Skin epidermis (tissue), 12 donors: ENCODE results near the gene KCNK1.
A peak's percentile ranks its signal among the peaks of the same experiment; 100 is the strongest.
"Not testable (repeated sequence)": the region's sequence is repeated elsewhere in the genome, so short reads cannot be mapped to it uniquely, and the experiment has no call there.

ENCODE experiments used
- H3K27ac ChIP-seq, 21 experiments: fragments of 200-600 bp; sonication (generic) in 11 of 21; one replicate each; pipeline ENCODE4 v1.5.0; 2020; ENCODE audit warnings: mild to moderate bottlenecking in 3 of 21, inconsistent platforms in 2 of 21, moderate library complexity in 2 of 21
- H3K4me3 ChIP-seq, 7 experiments: fragments of 200-600 bp; sonication (generic) in 2 of 7; one replicate each; pipeline ENCODE4 v1.5.0; 2020; ENCODE audit warnings: inconsistent platforms in 2 of 7, mild to moderate bottlenecking in 2 of 7, moderate library complexity in 1 of 7

Gene KCNK1

DNA sequence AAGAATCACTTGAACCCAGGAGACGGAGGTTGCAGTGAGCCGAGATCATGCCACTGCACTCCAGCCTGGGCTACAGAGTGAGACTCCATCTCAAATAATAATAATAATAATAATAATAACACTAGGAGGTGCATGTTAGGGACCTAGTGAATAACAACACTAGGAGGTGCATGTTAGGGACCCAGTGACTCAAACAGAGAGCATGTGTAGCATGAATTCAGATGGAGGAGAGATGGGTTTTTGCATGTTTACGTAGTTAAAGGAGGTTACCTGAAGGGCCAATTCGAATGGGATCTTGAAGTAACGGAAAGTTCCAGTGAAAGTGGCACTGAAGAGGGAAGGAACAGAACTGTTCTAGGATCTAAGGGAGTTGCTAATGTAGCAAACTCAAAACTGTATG lies 7.1 kb upstream of the KCNK1 start:
- Histone ChIP-seq H3K27ac (no peak overlapping the region), H3K4me3 (no peak overlapping the region)

DNA sequence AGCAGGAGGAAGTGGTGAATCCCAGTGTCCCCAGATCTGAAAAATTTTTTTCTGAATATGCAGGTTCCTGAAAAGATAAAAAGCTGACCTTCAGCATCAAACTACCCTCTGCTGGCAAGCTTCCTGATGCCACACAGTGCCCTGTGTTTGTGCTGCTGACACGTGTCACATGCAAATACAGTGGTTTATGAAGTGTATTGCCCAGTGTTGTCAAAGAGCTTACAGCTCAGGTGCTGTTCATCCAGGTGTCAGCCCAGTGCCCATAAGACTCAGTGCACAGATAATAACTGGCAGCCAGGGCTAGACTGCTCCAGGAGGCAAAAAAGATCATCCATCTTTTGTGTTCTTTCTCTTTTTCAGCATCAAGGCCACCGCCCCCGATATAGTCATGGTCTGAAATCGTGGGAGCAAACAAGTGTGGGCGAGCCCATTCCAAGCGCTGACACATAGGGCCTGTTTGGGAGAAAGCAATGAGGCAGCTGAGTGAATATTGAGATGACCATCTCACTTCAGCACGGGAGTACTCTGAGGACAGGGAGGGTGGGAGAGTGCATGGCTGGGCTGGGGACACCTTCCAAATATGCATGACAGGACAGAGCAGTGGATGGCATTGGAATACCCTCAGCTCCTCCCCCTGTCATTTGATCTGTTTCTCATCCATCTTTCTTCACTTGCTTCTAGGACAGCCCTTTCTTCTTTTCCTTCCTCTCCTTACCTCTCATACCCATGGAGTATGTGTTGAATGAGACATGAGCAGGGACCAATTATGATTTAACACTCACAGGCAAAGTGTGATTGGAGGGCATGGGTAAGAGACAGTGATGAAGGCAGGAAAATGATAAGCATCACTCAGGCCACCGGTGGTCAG lies 6.4 kb upstream of the KCNK1 start:
- H3K27ac ChIP-seq = no peak overlapping the region
- H3K4me3 ChIP-seq = no peak overlapping the region

DNA sequence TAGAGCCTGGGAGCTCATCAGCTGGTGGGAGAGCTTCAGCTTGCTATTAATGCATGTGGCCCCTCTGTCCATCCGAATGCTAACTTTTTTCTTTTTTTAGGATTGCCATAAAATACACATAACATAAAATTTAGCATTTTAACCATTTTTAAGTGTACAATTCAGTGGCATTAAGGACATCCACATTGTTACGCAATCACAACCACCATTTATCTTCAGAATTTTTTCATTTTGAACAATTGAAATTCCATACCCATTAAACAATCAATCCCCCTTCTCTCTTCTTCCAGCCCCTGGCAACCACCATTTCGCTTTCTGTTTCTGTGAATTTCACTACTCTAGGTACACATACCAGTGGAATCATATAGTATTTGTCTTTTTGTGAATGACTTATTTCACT lies 4.9 kb upstream of the KCNK1 start:
- H3K4me3 ChIP-seq = no peak overlapping the region
- H3K27ac ChIP-seq = no peak overlapping the region

DNA sequence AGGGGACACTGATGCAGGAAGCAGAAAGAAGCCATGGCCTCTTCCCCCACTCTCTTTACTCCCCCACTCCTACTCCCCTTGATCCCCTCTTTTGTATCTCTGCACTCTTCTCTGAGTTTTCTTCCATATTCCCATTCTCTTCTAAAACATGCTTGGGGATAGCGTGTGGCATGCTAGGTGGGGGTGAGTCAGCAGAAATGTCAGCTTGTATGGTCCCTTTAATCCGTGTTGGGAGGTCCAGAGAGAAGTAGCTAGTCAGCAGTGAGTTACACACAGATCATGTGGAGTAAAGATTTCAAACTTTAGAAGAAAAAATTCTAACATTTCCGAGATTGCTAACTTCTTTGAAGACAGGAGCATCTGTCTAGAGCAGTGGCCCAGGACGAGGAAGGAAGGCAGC lies 4.0 kb upstream of the KCNK1 start:
- Histone ChIP-seq H3K27ac (no peak overlapping the region), H3K4me3 (no peak overlapping the region)

DNA sequence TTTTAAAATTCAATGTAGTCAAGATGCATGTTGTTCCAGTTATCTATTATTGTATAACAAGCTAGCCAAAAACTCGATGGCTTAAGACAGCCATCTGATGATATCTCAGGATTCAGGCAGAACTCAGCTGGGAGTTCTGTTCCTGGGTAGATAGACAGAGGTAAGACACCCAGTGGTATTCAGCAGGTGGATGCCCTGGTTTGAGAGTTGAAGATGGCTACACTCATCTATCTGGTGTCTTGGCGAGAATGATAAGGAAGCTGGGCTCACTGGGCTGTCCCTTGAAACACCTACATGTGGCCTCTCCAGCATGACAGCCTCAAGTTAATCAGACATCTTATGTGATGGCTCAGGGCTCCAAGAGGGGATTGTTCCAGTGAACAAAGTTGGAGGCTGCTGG lies 3.3 kb upstream of the KCNK1 start:
- H3K27ac ChIP-seq = no peak overlapping the region
- H3K4me3 ChIP-seq = no peak overlapping the region

DNA sequence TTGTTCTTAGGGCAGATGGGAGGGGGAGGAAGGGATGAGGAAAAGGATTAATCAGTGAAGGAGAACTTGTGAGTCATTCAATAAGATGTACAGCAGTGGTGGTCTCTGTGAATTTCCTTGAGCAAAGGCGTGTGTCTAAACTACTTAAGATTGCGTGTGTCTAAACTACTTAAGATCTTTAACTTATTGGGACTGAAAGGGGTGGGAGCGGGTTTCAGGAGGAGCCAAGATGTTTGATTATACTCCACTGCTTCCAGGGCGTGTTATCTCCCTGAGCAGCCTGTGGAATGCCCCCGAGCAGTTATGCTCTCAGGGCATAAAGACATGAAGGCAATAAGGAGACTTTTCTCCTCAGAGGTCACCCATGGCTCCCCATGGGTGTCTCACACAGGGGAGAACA lies 2.5 kb upstream of the KCNK1 start:
- not testable (repeated sequence) for H3K27ac ChIP-seq, H3K4me3 ChIP-seq

DNA sequence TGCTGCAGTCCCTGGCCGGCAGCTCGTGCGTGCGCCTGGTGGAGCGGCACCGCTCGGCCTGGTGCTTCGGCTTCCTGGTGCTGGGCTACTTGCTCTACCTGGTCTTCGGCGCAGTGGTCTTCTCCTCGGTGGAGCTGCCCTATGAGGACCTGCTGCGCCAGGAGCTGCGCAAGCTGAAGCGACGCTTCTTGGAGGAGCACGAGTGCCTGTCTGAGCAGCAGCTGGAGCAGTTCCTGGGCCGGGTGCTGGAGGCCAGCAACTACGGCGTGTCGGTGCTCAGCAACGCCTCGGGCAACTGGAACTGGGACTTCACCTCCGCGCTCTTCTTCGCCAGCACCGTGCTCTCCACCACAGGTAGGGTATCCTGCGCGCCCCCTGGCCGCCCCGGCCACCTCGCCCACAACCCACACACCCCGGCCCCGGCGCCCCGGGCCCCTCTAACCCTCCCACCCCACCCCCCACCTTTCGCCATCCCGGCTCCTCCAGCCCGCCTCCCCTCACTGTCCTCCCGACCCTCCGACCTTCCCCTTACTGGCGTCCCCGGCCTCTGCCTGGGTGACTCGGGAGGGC lies 352 bp downstream of the KCNK1 start:
- peak overlapping the region; percentile 43 to 62 (median 47) for H3K4me3 ChIP-seq
- H3K27ac ChIP-seq = peak overlapping the region; percentile 51 to 86 (median 76)

DNA sequence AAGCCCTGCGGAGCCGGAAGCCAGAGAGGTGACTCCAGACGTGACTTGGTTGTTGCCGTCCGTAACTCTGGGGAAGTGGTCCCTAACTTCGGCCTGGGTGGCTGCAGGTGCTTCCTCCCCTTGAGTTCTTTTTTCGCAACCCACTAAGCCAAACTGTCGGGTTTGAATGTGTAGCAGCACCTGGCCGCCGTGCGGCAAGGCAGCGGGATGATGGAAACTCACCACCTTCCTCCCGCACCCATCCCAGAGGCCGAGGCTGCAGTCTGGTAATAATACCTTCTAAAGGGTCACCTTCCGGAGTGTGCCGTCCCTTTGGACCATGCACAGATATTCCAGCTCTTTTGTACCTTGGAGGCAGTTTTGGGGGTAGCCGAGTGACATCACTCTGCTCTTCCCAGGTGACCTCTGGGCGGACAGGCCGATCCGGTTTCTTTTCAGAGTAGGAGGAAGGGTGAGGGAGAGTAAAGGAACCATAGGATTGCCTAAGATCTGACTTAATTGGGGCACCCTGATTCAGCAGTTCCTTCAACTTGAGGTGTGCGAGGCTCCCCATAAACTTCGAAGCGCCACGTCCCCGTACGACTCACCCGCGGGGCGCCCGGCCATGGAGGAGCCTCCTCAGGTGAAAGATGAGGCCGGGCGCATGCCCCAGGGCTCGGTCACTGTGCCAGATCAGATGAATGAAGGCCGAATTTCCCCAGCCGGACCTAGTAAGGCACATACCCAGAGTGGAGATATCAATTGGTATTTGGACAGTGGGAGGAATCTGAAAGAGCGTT lies 1.0 kb downstream of the KCNK1 start:
- Histone ChIP-seq H3K4me3 (peak overlapping the region; percentile 43 to 62 (median 47)), H3K27ac (peak overlapping the region; percentile 51 to 86 (median 76))

DNA sequence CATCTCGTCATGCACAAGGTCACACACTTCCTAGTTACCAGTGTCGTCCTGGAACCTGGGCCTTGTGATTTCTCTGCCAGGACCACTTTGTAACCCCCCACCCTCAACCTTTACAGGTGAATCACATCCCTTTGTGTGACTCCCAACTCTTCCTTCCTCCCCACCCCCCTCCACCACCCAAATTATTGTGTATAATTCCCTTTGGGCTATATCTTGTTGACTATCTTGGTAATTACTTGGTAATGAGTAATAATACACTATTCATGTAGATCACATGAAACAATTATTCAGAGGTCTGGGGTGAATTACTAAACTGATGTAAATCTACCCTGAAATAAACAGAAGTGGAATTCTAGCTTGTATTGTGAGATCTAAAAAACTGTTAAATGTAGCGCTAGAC lies 1.7 kb downstream of the KCNK1 start:
- Histone ChIP-seq H3K27ac (peak overlapping the region in 19 of 21 experiments; percentile 31 to 86 (median 76)), H3K4me3 (peak overlapping the region in 6 of 7 experiments; percentile 43 to 62 (median 52))

DNA sequence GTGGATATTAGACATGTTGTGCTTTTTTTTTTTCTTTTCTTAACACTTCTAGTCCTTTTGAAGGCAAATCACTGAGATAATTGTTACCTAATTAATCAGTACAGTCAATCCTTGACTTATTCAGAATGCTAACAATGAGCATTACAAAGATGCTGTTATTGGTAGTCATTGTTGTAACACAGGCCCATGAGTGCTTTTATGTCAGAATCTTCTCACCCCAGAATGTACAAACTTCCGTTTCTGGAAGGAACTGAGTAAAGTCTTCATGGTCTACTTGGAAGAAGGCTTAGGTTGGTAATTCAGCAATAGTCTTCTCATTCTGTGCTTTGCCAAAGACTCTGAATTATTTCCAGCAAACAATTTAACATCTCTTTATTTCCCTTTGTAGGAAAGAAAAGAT lies 3.1 kb downstream of the KCNK1 start:
- no peak overlapping the region for H3K4me3 ChIP-seq
- H3K27ac ChIP-seq = no peak overlapping the region

DNA sequence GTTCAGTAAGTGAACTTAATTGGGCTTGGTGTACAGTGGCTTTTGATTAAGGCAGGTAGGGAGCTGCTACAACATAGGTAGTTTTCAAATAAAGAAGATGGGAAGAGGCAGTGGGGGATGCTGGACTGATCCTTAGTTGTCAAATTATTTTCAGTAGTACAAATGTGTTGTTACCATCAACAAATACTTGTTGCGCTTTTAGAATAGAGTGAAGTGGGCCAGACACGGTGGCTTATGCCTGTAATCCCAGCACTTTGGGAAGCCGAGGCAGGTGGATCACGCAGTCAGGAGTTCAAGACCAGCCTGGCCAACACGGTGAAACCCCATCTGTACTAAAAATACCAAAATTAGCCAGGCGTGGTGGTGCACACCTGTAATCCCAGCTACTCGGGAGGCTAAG lies 5.5 kb downstream of the KCNK1 start:
- not testable (repeated sequence) for H3K4me3 ChIP-seq

DNA sequence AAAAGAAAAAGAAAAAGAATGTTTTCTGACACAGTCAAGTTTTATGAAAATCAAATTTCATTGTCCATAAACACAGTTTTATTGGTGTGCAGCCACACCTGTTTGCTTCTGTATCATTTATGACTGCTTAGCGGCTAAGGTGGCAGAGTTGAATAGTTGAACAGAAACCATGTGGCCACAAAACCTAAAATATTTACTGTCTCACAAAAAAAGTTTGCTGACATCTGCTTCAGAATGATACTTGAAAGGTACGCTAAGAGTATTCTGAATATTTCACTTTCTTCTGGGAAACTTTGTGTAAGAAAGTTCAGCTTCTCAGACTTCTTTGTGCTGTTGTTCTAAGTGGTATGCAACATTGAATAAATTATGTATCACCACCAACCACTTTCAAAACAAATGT lies 6.2 kb downstream of the KCNK1 start:
- no peak overlapping the region for H3K27ac ChIP-seq
- H3K4me3 ChIP-seq = no peak overlapping the region

More for the DNA sequence above, 5.5 kb downstream of the KCNK1 start:
- H3K27ac ChIP-seq = not testable (repeated sequence)

DNA sequence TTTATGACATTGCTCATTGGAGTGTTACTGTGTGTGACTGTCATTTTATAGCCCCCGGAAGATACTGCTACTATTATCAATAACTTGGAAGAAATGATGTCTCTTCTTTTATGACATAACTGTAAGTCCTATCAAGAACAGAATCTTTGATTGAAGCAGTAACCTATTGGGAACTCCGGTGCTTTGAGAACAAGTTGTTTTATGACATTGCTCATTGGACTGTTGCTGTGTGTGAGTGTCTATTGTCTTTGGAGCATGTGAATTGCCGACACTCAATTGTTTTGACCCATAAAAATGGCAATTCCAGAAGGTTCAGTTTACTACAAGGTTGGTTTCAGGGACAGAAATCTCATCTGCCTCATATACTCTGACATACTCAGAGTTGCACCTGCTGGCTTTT lies 8.0 kb downstream of the KCNK1 start:
- Histone ChIP-seq H3K4me3 (no peak overlapping the region), H3K27ac (no peak overlapping the region)

DNA sequence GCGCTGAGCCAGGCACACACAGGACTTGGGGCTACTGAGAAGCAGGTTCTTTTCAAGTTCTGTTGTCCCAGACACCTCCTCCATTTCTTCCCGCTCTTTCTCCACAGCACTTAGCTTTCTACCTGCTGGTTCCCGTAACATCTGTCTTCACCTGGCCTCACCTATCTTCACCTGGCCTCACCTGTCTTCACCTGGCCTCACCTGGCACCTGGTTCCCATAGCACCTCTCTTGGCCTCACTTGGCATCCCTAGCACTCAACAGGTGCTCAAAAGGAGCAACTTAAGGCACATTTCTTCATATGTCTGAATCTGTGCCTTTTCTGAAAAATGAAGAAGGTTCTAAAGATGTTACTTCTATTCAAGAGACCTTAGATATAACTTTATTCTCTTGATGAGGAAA lies 10.4 kb downstream of the KCNK1 start:
- Histone ChIP-seq H3K4me3 (no peak overlapping the region), H3K27ac (no peak overlapping the region)

DNA sequence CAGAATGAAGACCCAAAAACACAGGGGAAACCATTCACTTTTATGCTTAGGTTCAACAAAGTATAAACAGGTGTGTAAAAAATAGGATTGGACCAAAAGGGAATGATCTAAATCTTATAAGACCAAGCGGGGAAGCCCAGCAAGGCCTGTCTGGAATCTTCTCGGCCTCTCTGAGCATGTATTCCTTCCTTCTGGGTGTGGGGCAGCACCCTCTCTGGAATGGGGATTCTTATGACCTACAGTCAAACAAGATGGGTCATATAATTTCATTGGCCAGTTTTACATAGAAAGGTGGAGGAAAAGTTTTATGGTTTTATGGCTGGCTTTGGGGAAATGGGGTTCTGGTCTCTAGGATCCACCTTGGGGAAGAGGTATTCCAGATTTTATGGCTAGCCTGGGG lies 11.2 kb downstream of the KCNK1 start:
- H3K4me3 ChIP-seq = no peak overlapping the region
- no peak overlapping the region for H3K27ac ChIP-seq

DNA sequence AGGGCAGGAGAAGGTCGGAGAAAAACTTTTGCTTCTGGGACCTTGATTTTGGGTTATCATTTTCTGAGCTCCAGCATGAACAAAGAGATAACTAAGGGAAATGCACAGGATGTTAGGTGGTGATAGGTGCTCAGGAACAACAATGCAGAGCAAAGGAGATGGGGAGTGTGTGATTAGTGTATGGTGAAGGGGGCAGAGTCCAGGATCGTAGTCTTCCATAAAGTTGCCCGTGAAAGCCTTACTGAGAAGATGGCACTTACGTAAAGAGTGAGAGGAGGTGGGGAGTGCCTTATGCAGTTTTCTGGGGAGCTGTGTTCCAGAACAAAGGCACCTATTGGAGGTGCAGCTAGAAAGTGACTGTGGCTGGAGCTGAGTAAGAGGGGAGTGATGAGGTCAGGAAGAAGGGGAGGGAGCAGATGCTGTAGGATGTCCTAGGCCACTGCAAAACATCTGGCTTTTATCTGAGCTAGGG lies 11.6 kb downstream of the KCNK1 start:
- no peak overlapping the region for H3K4me3 ChIP-seq
- no peak overlapping the region for H3K27ac ChIP-seq

DNA sequence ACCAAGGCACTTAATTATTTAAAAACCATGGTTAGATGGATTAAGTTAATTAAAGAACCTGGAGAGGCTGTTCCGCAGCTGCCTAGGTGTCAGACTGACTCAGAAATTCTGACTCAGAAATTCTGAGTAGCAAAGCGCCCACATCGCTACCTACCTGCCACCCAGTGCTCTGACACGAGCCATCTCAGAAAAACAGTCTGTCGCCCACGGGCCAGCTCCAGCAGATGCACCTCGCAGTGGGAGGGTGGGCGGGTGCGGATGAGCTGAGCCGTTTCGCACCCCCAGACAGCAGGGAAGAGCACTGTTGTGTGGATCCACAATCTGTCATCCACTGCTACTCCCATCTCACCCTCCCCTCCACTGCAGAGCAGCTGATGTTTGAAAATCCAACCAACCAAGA lies 13.5 kb downstream of the KCNK1 start:
- Histone ChIP-seq H3K4me3 (no peak overlapping the region), H3K27ac (peak overlapping the region in 4 of 21 experiments; percentile 17 to 30 (median 24))

DNA sequence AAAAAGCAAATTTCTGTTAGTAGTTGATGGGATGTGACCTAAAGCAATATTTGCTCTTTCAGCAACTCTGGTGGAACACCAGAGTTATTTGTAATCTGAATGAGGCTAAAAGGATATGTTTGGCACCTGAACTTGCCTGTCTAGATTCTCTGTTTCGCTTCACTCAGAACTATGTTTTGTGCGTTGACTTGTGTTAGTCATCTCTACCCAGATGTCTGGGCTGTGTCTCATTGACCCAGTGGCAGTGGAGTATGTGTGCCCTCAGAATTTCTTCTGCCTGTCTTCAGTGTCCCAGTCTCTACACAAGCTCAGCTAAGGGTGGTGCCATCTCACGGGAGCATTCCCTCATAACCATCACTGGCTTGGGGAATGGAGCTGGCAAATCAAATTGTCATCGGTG lies 13.9 kb downstream of the KCNK1 start:
- Histone ChIP-seq H3K27ac (peak overlapping the region in 4 of 21 experiments; percentile 17 to 30 (median 24)), H3K4me3 (no peak overlapping the region)

DNA sequence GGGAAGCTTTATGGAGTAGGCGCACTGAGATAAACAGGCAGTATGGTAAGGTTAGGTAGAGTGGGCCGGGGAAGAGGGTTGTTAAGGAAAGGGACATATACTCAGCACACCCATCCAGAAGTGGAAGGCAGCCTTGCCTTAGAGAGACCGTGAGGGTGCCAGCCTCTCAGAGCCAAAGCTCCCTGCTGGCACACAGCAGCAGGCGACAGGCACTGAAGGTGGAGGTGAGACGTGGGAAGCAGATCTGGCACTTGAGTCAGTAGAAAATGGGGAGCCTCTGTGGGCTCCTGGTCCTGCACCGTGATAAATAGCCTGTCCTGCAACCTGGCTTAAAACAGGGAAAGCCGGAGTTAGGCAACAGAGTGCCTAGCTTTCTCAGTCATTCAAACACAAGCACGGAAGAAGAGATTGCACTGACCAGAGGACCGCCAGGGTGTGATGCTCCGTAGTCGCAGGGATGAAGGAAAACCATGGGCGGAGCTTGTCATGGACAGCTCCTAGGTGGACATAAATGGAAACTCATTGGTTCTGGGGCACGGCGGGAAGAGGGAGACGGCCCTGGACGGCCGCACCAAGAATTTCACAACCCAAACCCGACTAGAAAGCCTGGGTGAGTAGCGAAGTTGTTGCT lies 15.5 kb downstream of the KCNK1 start:
- no peak overlapping the region for H3K27ac ChIP-seq
- H3K4me3 ChIP-seq = no peak overlapping the region

DNA sequence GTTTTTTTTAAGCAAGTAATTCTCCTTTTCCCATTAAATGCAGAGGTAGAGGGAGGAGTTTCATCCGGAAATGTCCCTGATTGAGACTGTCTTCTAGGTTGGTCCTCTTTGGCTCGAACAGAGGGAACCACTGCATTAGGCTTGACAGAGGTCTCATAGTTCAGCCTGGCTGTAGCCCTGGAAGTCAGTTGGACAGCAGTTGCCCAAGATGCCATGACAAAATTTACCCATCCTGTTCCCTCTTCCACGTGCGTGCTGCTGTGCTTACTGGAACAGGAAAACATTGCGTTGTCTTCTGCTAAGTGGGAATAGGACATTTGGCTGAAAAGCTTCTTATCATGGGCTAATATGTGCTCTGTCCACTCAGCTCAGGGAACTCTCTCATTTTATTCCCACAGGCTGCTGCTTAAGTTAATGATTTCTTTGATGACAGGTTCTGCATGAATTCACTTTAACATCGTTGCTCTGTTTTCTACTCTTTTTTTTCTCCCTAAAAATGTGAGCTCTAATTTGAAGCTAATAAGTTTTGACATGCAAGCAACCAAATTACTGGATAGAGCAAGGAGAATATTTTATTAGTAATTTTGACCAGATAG lies 18.0 kb downstream of the KCNK1 start:
- H3K27ac ChIP-seq = no peak overlapping the region
- no peak overlapping the region for H3K4me3 ChIP-seq
